KG1 (cell line): ENCODE measurements around the gene TOMM6.
"Not testable (repeated sequence)": the region's sequence is repeated elsewhere in the genome, so short reads cannot be mapped to it uniquely, and the experiment has no call there.

ENCODE experiments used
- DNase-seq: peaks from one replicate; lab custom pipeline; 2025; lab: John Stamatoyannopoulos, UW

Gene TOMM6

DNA sequence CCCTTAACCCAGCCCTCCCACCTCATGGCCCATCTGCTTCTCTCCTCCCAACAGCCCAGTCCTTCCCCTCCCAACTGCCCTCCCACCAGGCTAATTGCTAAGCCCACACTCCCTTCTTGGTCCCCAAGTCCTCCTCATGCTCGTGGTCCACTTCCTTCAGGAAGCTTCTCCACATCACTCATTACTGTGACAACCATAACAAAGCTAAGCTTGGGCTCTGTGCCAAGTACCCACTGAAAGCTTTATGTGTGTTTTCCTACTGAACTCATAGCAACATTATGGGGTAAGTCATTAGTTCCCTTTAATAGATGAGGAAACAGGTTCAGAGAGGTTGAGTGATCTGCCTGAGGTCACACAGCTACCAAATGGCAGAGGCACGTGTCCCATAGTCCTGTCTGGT, 24.0 kb upstream of the TOMM6 start:
- no peak for DNase-seq

DNA sequence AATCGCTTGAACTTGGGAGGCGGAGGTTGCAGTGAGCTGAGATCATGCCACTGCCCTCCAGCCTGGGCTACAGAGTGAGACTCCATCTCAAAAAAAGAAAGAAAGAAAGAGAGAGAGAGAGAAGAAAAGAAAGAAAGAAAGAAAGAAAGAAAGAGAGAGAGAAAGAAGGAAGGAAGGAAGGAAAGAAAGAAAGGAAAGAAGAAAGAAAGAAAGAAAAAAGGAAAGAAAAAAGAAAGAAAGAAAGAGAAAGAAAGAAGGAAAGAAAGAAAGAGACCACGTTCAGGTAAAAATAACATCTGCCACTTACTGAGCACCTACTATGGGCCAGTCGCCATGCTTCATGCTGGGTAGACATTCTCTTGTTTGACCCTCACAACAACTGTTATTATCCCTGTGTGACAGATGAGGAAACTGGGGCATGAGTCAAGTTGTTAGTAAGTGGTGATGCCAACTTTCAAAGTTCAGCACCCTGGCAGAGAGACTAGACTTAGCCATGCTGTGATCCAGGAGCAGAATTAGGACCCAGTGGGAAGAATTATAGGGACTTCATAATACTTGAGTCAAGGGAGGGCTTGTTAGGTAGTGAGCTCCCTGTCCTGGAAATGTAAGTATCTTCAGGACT, 21.3 kb upstream of the TOMM6 start:
- DNase-seq = not testable (repeated sequence)

DNA sequence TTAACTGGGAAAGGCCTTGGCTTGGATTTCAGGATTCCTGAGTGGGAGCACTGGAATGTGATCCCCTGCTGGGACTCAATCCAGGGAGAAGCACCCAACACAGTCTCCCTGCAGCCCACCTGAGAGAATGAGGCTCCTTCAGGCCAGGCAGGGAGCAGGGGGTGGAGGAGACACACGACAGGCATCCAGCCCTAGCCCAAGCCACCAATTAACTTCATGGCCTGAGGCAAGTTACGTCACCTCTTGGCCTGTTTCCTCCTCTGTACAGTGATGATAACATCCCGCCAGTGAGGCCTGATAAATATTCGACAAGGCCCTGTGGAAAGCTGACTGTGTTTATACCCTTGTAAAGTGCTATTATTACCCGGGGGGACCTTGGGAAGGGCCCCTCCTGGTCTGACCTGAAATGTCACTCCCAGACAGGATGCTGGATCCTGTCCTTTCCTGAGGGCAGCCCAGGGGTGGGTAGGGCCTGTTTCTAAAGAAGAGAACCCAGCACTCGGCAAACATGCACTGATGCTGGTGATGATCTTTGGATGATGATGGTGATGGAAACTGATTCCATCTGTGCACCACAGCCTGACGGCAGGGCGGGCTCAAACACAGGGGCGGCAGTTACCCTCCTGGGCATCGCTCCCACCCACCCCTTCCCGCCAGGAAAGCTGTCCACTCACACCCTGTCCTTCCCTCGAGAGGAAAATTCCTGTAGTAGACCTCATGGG, 20.2 kb upstream of the TOMM6 start:
- DNase-seq = no peak

DNA sequence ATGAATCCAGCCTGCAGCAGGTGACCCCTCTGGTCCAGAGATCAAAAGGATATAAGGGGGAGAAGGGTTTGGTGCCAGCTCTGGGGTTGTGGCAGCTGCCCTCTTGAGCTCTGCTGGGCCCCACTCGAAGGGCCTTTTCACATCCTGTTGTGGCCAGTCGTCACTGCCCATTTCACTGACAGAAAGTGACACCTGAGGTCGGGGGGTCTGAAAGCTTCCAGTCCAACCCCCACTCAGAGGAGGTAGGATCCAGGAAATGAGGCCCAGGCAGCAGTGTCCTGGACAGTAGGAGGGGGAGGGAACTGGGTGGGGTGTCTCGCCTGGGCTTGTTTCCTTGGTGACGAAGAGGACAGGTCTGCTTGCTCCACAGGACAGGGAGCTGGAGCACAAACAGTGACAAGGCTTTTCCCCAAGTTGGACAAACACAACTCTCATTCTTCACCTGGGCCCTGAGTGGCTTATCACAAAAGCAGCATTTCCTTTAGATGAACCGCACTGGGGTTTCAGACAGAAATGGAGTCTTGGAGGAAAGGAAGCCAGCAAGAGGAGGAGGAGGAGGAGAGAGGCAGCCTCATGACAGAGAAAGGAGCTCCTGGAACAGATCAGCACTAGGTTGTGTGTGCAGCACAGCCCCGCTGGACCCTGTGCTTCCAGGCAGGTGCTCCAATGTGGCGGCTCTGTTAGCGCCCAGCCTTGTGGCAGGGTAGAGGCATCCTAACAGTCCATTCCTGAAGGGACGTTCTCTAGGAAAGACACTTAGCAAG, 18.8 kb upstream of the TOMM6 start:
- no peak for DNase-seq

DNA sequence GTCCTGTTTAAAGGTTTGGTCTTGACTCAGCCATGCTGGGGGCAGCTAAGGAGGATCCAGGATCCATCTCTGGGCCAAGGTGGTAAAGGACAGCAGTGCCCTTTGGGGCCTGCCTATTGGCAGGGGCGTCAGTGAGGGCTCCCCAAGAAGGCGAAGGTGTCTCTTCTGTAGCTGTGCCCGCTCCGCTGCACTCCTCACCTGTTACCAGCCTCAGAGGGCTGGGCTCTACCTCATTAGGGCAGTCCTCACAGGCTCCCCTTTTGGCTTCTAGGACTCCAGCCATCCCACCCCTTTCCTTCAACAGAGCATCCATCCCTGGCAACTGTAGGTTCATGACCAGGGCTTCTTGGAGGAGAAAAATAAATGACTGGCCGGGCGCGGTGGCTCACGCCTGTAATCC, 18.1 kb upstream of the TOMM6 start:
- no peak for DNase-seq

DNA sequence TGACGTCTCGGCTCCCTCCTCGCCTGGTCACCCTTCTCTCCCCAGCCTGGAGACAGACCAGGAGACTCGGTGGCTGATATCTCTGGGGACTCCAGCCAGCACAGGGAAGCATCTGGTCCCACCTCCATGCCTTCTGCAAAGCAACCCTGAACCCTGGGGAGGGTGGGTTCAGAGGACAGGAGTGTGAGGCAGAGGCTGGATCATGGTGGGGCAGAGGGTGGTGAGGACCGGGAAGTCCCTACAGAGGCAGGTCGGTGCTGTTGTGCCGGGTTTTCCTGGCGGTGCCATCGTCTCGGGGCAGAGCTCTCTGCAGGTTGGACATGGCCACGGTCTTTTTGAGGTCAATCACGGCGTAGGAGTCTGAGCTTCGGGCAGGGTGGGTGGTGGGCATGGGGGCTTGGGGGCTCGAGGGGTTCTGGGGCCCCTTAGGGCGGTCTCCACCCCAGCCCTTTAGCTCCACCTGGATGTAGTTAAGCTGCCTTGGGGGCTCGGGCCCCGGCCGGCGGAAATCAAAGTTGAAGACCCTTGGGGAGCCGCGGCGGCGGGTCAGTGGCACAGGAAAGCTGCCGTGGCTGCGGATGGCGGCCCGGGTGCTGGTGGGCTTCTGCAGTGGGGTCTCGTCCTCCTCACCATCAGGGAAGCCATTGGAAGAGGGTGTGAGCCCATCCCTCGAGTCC, 17.0 kb upstream of the TOMM6 start:
- no peak for DNase-seq

DNA sequence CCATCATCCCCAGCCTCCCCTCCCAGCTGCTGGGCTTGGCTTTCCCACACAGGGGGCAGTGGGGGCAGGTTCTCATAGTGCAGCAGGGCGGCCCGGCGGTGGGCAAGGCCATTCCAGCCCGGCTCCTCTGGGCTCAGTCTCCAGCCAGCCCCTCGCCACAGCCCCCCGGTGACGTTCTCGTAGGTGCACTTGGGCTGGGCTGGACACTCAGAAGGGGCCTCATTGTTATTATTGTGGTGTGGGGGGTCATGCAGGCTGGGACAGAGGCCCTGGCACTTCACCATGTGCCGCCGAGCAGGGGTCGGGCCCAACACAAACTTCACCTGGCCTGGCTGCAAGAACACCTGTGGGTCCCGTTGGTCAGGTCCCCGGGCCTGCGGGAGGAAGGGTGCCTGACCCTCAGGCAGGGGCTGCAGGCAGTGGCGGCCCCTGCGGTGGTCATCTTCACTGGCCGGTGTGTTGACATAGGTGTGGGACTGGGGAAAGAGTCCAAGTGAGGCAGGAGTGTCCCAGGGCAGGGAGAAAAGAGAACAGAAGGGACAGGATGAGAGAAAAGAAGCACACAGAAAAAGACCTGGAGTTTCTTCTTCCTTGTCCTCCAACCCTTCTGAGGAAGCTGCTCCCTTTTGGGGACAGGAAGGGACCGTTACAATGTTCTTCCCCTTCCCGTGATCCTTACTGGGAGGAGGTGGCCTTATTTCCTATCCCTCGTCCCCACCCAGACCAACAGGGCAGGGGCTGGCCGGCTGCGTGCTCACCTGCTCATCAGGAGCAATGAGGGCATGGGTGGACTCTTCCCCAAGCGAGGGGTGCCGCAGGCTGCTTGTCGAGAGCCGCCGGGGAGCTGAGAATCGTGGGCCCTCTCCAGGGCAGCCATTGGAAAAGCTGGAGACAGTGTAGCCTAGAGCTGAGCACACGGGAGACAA, 16.2 kb upstream of the TOMM6 start:
- DNase-seq = no peak

DNA sequence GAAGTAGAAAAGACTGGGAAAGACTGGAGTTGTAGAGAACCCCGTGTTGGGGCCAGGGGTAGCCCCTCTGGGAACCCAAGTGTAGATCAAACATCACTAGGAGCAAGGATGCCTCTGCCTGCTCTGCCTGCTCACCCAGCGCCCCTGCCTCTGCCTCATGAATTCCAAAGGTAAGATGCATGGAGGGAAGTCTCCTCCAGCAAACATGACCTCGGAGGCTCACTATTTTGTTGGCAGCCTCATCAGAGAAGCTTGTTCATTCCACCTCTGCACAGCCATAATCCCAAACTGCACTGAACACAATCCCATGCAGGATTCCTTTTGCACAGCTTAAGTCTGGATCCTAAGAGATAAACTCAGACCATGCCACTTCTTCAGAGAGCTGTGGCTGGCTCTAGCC, 12.7 kb upstream of the TOMM6 start:
- no peak for DNase-seq

DNA sequence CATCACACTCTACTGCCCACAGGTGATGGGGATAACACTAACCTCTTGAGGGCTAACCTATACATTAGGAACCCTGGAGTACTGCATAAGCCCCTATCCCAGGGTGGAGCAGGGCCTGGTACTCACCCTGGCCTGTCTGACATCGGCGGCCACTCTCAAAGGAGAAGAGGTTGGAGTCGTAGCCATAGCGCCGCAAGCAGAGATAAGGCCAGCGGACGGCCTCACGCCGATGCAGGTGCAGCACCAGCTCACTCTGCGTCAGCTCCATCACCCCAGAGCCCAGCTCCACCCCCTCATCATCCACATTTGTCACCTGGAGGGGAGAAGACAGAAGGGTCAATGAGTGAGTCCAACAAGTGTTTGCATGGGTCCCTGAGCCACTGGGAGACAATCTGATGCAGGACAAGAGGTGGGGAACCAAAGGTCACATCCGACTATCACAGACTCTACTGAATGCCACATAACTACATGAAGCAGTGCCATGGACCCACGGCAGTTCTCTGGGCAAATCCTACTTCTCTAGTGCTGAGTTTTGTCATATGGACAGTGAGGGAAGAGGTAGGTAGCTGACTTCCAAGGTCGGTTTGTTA, 12.1 kb upstream of the TOMM6 start:
- no peak for DNase-seq

DNA sequence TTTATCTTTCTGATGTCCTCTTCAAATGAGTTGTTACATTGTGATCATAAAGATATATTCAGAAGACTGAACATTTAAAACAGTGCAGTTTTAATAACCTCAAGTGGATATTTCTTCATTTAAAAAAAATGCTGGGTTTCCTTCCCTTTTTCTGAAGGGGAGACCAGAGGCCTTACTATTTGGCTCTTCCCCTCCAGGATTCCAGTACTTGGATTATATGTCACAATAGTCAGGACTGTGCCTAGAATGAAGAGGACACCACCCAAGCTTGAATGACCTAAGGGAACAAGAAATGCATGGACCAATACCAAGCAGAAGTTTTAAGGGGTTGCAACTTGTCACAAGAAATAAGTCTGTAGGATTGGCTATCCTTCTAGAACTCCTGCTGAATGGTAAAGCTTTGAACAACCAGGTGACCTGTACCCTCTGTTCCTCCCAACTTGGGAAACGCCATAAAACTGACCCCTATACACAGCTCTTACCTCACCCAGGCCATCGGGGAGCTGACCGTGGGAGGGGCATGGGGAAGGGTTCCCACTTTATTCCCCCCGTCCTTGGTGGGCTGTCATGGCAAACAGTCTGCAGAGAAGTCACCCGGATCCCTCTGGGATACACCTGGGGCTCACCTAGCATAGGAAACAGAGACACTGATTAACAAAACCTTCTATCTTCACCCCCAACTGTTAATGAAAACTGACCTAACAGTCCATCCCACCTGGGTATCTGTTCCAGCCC, 9.8 kb upstream of the TOMM6 start:
- DNase-seq = no peak

DNA sequence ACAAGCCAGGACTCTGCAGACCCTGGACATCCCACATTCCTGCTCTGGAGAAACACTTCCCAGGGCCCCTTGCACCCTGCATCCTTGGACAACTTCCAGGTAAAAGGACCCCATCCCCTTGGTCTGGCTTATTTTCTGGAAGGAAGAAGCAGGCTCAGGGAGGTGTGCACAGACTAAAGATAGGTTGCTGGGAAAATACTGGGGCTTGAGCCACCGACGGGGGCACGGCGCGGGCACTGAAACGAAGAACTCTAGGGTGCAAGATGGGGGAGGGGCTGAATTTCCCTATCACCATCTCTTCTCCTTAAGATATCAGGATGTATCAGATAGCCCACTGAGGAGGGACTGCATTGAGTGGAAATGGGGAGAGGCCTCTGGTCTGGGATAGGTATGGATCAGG, 8.6 kb upstream of the TOMM6 start:
- DNase-seq = no peak

DNA sequence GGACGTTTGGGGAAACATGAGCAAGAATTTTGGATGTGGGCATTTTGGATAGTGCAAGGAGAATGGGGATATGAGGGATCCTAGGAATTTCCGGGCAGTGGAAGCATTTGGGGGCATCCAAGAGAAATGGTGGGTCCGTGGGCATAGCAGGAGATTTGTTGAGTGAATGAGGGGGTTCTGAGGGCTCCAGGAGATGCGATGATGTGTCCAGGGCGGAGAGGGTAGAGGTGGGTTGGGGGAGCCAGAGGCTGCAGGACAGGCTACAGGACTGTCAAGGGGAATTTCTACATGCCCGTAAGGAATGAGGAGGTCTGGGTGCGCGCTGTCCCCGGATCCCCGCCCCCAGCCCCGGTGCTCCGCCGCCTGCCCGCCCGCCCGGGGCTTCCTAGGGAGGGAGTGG, 8.2 kb upstream of the TOMM6 start:
- no peak for DNase-seq

DNA sequence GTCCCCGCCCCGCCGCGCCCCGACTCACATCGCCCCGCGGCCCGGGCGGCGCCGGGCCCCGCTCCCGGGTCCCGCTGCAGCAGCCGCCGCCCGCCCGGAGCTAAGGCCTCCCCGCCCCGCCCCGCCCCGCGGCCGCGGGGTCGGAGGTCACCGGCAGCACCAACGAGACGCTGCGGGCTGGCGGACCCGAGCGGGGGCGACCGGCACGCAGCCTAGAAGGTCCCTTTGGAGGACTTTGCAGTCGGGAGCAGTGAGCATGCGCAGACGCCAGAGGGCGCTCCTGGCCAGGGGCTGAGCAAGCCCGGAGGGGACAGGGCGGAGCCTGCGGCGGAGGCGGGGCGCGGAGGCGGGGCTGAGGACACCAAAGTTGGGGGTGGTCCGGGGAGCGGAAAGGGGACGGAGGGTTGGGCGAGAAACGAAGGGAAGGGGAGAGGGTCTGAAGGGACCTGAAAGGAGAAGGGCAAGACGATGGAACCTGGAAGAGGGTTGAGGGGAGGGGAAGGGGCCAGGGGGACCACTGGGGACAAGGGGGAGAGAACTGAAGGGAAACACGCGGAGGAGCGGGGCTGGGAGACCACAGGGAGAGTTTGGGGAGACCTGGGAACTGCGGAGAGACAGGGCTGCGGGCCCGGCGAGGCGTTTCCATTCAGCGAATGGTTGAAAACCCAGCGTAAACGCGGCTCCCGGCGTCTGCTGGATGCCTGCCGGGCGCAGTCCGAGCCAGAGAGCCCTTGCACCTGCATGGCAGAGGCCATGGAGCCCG, 7.5 kb upstream of the TOMM6 start, which contains the start of gene FRS3:
FRS3 (minus strand) TSS at position 113 of the 763 bp plus-strand sequence. CDS start 2,913 bp downstream, outside the sequence.
- DNase-seq = peak; percentile 94

DNA sequence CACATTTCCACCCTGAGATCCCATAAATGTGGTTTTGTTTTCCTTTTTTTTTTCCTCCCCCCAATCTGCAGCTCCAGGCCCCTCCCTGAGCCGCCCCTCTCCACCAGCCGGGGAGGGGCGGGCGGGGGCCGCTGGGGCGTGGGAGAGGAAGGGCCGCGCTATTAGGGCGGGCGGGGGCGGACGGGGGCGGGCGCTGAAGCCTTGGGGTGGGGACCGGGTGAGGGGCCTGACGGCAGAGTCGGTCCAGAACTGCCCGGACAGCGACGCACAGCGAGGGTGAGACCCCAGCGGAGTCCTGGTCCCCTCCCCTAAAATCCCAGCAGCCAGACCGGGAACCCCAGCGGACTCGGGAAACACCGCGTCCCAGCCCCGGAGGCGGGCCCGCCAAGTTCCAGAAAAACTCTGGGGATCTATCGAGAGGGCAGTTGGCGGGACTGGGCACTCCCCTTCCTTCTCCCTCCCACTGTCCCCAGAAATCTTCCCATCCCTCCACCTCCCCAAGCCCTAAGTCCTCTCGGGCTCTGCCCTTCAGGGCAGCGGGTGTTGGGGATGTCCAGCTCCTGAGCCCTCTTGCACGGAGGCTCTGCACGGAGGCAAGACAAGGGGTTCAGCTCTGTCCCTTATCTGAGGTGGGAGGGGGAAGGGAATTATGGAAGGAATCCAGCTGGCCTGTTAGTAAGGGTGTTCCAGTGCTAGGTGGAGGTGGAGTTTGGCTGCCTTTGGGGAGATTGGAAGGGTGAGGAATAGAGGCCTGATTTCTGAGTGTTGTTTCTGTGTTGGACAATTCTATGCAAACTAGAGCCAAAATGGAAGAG, 6.7 kb upstream of the TOMM6 start, which contains the start of gene PRICKLE4:
PRICKLE4 (plus strand) TSS at position 232 of the 815 bp plus-strand sequence. CDS start 2,692 bp downstream, outside the sequence.
- DNase-seq = no peak

DNA sequence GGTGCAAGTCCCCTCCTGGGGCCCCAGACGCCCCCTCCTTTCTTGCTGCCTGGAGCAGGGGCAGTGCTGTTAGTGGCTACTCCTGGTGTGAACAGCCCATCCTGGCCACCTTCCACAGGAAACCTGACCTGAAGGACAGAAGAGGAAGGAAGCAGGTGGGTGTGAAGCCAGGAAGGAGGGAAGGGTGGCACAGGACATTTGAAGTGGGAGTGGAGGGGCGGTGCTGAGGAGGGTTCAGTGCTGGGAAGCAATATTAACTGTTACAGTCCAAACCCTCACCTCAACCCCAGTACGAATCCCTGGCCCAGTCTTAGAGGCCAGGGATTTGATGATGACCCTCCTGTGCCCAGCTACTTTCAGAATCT, 6.1 kb upstream of the TOMM6 start:
- DNase-seq = no peak

DNA sequence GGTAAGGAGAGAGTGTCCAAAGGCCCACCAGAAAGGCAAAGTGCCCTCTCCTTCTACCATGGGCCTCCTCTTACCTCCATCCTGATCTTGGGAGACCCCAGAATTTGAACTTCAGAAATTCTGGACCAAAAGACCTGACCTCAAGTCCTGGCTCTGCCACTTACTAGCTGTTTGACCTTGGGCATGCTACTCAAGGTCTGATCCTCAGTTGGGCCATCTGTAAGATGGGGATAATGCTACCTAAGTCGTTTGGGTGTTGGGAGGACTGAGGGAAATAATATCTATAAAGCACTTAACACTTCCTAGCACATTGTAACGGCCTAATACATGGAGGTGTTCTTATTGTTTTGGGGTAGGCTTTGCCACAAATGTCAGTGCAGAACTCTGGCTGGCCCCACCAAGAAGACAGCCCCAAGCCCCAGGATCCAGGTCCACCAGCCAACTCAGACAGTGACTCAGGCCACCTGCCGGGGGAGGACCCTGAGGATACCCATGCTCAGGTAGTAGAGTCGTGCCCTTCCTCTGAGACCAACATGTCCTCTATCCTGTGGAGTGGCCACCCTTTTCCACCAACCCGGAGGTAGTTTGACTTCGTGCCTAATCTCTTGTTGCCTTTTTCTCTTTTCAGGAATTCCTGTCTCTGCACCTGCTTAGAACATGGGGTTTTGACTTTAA, 4.3 kb upstream of the TOMM6 start:
- no peak for DNase-seq

DNA sequence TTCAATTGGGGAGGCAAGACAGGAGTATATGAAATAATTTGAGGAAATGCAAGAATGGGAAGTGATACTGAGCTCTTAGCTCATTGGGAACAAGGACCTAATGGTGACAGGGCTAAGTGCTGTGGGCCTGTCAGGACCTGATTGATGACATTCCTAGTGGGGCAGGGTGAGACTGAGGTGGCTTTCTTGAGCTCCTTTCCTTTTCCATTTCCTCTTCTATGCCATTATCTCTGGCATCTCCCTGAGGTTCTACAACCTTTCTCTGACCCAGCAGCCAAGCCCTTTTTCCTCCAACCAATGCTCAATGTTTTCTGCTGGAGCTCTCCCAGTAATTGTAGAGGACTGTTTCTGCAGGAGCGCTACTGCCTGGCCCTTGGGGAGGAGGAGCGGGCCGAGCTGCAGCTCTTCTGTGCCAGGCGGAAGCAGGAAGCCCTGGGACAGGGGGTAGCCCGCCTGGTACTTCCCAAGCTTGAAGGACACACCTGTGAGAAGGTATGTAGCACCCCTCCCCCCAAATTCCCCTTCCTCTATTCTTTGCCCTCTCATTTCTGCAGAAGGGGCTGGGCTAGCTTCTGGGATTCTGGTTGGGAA, 2.8 kb upstream of the TOMM6 start:
- DNase-seq = no peak

DNA sequence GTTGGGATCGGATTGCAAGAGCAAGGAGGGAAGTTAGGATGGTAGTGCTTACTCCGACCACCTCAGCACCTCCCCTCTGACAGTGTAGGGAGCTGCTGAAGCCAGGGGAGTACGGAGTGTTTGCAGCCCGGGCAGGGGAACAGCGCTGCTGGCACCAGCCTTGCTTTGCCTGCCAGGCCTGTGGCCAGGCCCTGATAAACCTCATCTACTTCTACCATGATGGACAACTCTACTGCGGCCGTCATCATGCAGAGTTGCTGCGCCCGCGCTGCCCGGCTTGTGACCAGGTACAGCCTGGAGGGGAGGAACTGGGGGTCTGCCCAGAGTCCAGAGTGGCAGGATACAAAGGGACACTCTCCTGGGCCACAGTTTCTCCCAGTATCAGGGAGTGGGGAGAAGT, 2.2 kb upstream of the TOMM6 start:
- DNase-seq = no peak
